ENCODE measurements around the gene FOXP1. TPM values are rescaled to one million over a fixed set of nuclear protein-coding genes. Genes with fewer than 3 reads are reported as not detected.

The FOXP1 gene
- total and polyA plus RNA-seq, 2 experiments from 2014 or later = 37.4 to 59.9 TPM

DNA sequence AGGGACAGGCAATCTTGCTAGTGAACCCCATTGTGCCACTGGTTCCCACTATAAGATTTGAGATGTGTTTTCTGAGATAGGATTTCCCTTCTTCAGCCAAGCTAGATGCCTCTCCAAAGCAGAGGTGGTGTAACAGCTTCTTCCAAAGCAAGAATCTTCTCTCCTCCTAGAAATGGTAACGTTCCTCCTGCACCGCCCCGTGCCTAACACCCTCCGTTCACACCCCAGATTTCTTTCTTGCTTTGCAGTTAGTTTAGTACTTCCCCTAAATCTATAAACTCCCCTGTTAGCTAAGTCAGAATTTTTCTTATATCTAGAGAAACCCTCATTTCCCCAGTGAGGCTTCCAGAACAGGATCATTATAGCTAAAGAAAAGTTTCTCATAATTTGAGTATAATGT lies 653.5 kb downstream of the FOXP1 start:
- Histone ChIP-seq H4K20me1 (ENCODE audit: insufficient read depth) (no peaks in the 10 kb centered on the region), H3K27ac (no peak overlapping the region), H3K4me2 (ENCODE audit: unreplicated experiment) (no peak overlapping the region), H3K27me3 (replicated peaks; ENCODE audit: insufficient read depth) (no peaks in the 10 kb centered on the region), H2AFZ (no peak overlapping the region), H3K4me3 (no peak overlapping the region), H3F3A (ENCODE audit: insufficient read depth) (no peaks in the 10 kb centered on the region), H3K36me3 (ENCODE audit: low read depth) (no peaks in the 10 kb centered on the region), H3K9me2 (ENCODE audit: insufficient read depth) (no peaks in the 10 kb centered on the region), H3K4me1 (ENCODE audit: insufficient read depth) (peaks cover 6% of the 10 kb centered on the region), H3K9me3 (ENCODE audit: low read depth) (no peaks in the 10 kb centered on the region), H3K9ac (no peak overlapping the region), H3K79me2 (ENCODE audit: insufficient read depth) (no peaks in the 10 kb centered on the region)
- no peak for DNase-seq
- in situ Hi-C loops (cut with MboI) = no loop called here
- no peak for TF ChIP-seq EZH2phosphoT487 (IDR thresholded peaks at IDR 0.05; ENCODE audit: insufficient read depth, low read depth)
- 97 to 99% methylated on average over 4 of the region's 4 CpGs for WGBS, 2 experiments (ENCODE audit: low coverage in 1 of 2, low lambda C conversion rate in 2 of 2, missing lambda C conversion rate in 2 of 2)

DNA sequence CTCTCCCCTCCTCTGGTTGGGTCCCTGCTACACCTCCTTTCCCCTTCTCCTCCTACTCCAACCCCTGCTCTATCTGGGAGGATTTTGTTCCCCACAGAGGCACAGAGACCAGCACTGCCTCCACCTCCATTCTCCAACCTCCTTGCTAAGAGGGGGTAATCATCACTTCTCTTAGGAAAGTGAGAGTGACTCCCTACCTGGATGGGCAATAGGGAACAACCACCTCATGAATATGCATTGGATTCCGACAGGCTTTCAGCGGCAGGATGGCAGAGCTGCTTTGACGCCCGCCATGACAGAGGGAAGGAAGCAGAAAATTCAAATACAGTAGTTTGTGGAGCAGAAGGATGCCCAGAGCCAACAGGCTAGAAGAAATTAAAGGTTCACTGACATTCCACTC lies 656.3 kb downstream of the FOXP1 start:
- Histone ChIP-seq H3K9ac (no peak overlapping the region), H3K27ac (no peak overlapping the region), H2AFZ (no peak overlapping the region), H3K79me2 (ENCODE audit: insufficient read depth) (no peaks in the 10 kb centered on the region), H4K20me1 (ENCODE audit: insufficient read depth) (no peaks in the 10 kb centered on the region), H3K4me1 (ENCODE audit: insufficient read depth) (no peaks in the 10 kb centered on the region), H3K9me2 (ENCODE audit: insufficient read depth) (no peaks in the 10 kb centered on the region), H3K4me2 (ENCODE audit: unreplicated experiment) (no peak overlapping the region), H3F3A (ENCODE audit: insufficient read depth) (no peaks in the 10 kb centered on the region), H3K4me3 (no peak overlapping the region), H3K9me3 (ENCODE audit: low read depth) (no peaks in the 10 kb centered on the region), H3K36me3 (ENCODE audit: low read depth) (no peaks in the 10 kb centered on the region), H3K27me3 (replicated peaks; ENCODE audit: insufficient read depth) (no peaks in the 10 kb centered on the region)
- TF ChIP-seq EZH2phosphoT487 (IDR thresholded peaks at IDR 0.05; ENCODE audit: insufficient read depth, low read depth) (no peak), EZH2 (IDR thresholded peaks at IDR 0.05; ENCODE audit: insufficient read depth, poor library complexity, severe bottlenecking) (no peak)
- no peak for DNase-seq
- in situ Hi-C loops (cut with MboI) = no loop called here
- WGBS, 2 experiments (ENCODE audit: low coverage in 1 of 2, low lambda C conversion rate in 2 of 2, missing lambda C conversion rate in 2 of 2) = 97 to 98% methylated on average over 4 of the region's 4 CpGs

DNA sequence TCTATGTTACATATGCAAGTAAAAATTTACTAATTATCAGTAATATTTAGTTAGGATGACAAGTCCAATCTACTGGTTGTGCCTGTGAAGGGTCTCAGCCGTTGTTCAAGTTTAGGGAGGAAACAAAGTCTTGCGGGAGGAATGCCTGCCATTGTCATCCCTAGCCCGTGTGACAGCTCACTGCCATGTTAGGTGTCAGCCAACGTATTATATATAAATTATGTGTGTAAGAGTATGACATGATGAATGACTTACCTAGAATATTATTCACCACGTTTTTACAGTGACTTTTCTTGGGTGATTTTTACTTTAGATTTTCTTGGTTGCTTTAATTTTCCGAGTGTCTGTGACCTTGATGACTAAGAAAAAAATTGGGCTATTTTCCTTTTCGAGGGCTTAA lies 656.7 kb downstream of the FOXP1 start:
- 71 to 80% methylated on average over 7 of the region's 7 CpGs for WGBS, 2 experiments (ENCODE audit: low coverage in 1 of 2, low lambda C conversion rate in 2 of 2, missing lambda C conversion rate in 2 of 2)
- no peak for DNase-seq
- Histone ChIP-seq H3K9me2 (ENCODE audit: insufficient read depth) (no peaks in the 10 kb centered on the region), H3K4me1 (ENCODE audit: insufficient read depth) (no peaks in the 10 kb centered on the region), H3K27me3 (replicated peaks; ENCODE audit: insufficient read depth) (no peaks in the 10 kb centered on the region), H3F3A (ENCODE audit: insufficient read depth) (no peaks in the 10 kb centered on the region), H3K4me3 (no peak overlapping the region), H2AFZ (no peak overlapping the region), H3K9ac (no peak overlapping the region), H3K79me2 (ENCODE audit: insufficient read depth) (no peaks in the 10 kb centered on the region), H4K20me1 (ENCODE audit: insufficient read depth) (no peaks in the 10 kb centered on the region), H3K36me3 (ENCODE audit: low read depth) (no peaks in the 10 kb centered on the region), H3K27ac (no peak overlapping the region), H3K4me2 (ENCODE audit: unreplicated experiment) (no peak overlapping the region), H3K9me3 (ENCODE audit: low read depth) (no peaks in the 10 kb centered on the region)
- in situ Hi-C loops (cut with MboI) = no loop called here
- TF ChIP-seq EZH2phosphoT487 (IDR thresholded peaks at IDR 0.05; ENCODE audit: insufficient read depth, low read depth) (no peak), EZH2 (IDR thresholded peaks at IDR 0.05; ENCODE audit: insufficient read depth, poor library complexity, severe bottlenecking) (no peak)

DNA sequence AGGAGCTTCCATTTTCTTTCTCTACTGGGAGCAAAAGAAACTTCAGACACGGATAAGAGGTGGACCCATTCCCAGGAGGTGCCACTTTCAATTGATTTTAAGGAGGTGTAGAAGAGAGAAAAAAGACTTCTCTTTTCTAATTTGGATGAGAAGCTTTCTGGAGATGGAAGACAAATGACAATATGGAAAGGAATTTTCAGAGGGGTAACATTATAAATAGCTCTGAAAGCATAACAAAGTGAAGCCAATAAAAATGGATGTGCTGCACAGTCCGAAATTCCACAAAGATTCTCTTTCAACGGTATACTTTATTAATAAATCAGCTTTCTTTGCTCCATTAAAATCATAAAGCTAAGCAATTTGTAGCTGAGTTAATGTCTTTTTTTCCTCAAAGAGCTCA lies 663.9 kb downstream of the FOXP1 start:
- TF ChIP-seq EZH2 (IDR thresholded peaks at IDR 0.05; ENCODE audit: insufficient read depth, poor library complexity, severe bottlenecking) (no peak), EZH2phosphoT487 (IDR thresholded peaks at IDR 0.05; ENCODE audit: insufficient read depth, low read depth) (no peak)

DNA sequence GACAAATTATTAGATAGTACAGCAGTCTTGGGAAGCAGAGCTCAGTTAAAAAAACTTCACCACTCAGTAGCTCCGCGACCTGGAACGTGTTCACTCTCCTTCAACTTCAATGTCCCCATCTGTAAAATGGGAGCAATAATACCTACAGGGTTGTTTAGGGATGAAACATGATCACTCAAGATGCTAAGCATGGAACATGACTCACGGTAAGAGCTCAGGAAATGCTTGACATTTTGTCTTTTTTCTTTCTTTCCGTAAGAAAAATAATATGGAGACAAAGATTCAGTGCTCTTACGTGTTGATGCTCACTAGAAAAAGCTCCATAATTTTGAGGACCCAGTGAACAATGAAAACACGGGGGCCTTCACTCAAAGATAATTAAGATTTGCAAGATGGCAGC lies 664.4 kb downstream of the FOXP1 start:
- Histone ChIP-seq H3K9me3 (ENCODE audit: low read depth) (no peaks in the 10 kb centered on the region), H3K4me2 (ENCODE audit: unreplicated experiment) (no peak overlapping the region), H3K36me3 (ENCODE audit: low read depth) (no peaks in the 10 kb centered on the region), H3K4me1 (ENCODE audit: insufficient read depth) (no peaks in the 10 kb centered on the region), H3K27me3 (replicated peaks; ENCODE audit: insufficient read depth) (no peaks in the 10 kb centered on the region), H3K9me2 (ENCODE audit: insufficient read depth) (no peaks in the 10 kb centered on the region), H4K20me1 (ENCODE audit: insufficient read depth) (no peaks in the 10 kb centered on the region), H3K27ac (no peak overlapping the region), H3K79me2 (ENCODE audit: insufficient read depth) (no peaks in the 10 kb centered on the region), H3K9ac (no peak overlapping the region), H3F3A (ENCODE audit: insufficient read depth) (no peaks in the 10 kb centered on the region), H3K4me3 (no peak overlapping the region), H2AFZ (no peak overlapping the region)
- 84 to 88% methylated on average over 7 of the region's 7 CpGs for WGBS, 2 experiments (ENCODE audit: low coverage in 1 of 2, low lambda C conversion rate in 2 of 2, missing lambda C conversion rate in 2 of 2)
- in situ Hi-C loops (cut with MboI) = no loop called here
- TF ChIP-seq EZH2phosphoT487 (IDR thresholded peaks at IDR 0.05; ENCODE audit: insufficient read depth, low read depth) (no peak), EZH2 (IDR thresholded peaks at IDR 0.05; ENCODE audit: insufficient read depth, poor library complexity, severe bottlenecking) (no peak)
- DNase-seq = no peak

More for the DNA sequence above, 663.9 kb downstream of the FOXP1 start:
- Histone ChIP-seq H3K36me3 (ENCODE audit: low read depth) (no peaks in the 10 kb centered on the region), H3K27ac (no peak overlapping the region), H3K79me2 (ENCODE audit: insufficient read depth) (no peaks in the 10 kb centered on the region), H3K4me1 (ENCODE audit: insufficient read depth) (no peaks in the 10 kb centered on the region), H3F3A (ENCODE audit: insufficient read depth) (no peaks in the 10 kb centered on the region), H3K9me3 (ENCODE audit: low read depth) (no peaks in the 10 kb centered on the region), H4K20me1 (ENCODE audit: insufficient read depth) (no peaks in the 10 kb centered on the region), H3K27me3 (replicated peaks; ENCODE audit: insufficient read depth) (no peaks in the 10 kb centered on the region), H3K4me3 (no peak overlapping the region), H3K9me2 (ENCODE audit: insufficient read depth) (no peaks in the 10 kb centered on the region), H2AFZ (0 out of 2 replicates have a peak overlapping the region, but pooled peaks have one; percentile 18), H3K4me2 (ENCODE audit: unreplicated experiment) (no peak overlapping the region), H3K9ac (no peak overlapping the region)
- in situ Hi-C loops (cut with MboI) = no loop called here
- 45 to 47% methylated on average over 3 of the region's 3 CpGs for WGBS, 2 experiments (ENCODE audit: low coverage in 1 of 2, low lambda C conversion rate in 2 of 2, missing lambda C conversion rate in 2 of 2)
- no peak for DNase-seq
